Dermis lymphatic vessel endothelial cell (primary cell): ENCODE results near the gene CHMP2A. TPM values are rescaled to one million over a fixed set of nuclear protein-coding genes. Genes with fewer than 3 reads are reported as not detected.

Experiments
- total RNA-seq: library from RNA; depleted of rRNA; stranded (reverse); fragments of >200 nt; gene quantifications from 2 replicates; pipeline ENCODE4 v1.2.1, GENCODE V29; 2014

Gene CHMP2A
- total RNA-seq: 97.9 and 113 TPM in 2 replicates

GRCh38 chr19:58554494-58555368 lies at the start of gene CHMP2A:
Gene CHMP2A (minus strand): TSS chr19:58555105. CDS start chr19:58554212, 893 bp downstream.

GRCh38 chr19:58572818-58573657 lies 18.1 kb upstream of the CHMP2A start, which contains the start of gene MZF1:
Gene MZF1 (minus strand): TSS chr19:58573335. CDS start chr19:58571389, 1,946 bp downstream.

GRCh38 chr19:58558066-58558622 lies 3.2 kb upstream of the CHMP2A start, which contains the start of gene UBE2M:
Gene UBE2M (minus strand): TSS chr19:58558611. CDS start chr19:58558381, 230 bp downstream.

GRCh38 chr19:58543826-58544590 lies 10.9 kb downstream of the CHMP2A start, which contains the start of gene TRIM28:
Gene TRIM28 (plus strand): TSS chr19:58544064. CDS start chr19:58544758, 694 bp downstream.

GRCh38 chr19:58519355-58520256 lies 35.3 kb downstream of the CHMP2A start, which contains the start of gene ZBTB45:
Gene ZBTB45 (minus strand): TSS chr19:58519810. CDS start chr19:58517673, 2,137 bp downstream.

GRCh38 chr19:58511353-58512208 lies 43.3 kb downstream of the CHMP2A start, which contains the start of gene SLC27A5:
Gene SLC27A5 (minus strand): TSS chr19:58511992. CDS start chr19:58511955, 37 bp downstream.

Other genes starting within 250 kb of the CHMP2A start
- gene ERVK3-1, start 249.7 kb downstream of the CHMP2A start, total RNA-seq: 20.9 and 25.0 TPM in 2 replicates
- 1.7 and 2.4 TPM in 2 replicates for gene ZSCAN22, start 228.1 kb downstream of the CHMP2A start, total RNA-seq
- gene A1BG, start 201.6 kb downstream of the CHMP2A start, total RNA-seq: 2.7 and 7.3 TPM in 2 replicates
- 0.76 and 1.0 TPM in 2 replicates for gene ZNF497, start 192.4 kb downstream of the CHMP2A start, total RNA-seq
- gene ZNF837, start 174.1 kb downstream of the CHMP2A start, total RNA-seq: 1.8 and 2.2 TPM in 2 replicates
- 2,212 and 2,748 TPM in 2 replicates for gene RPS5, start 167.8 kb downstream of the CHMP2A start, total RNA-seq
- 0.09 TPM in 1 of 2 replicates, not detected in the other for gene RNF225, start 159.4 kb downstream of the CHMP2A start, total RNA-seq
- gene ZNF584, start 146.5 kb downstream of the CHMP2A start, total RNA-seq: 9.5 TPM in 2 replicates
- 4.9 and 6.1 TPM in 2 replicates for gene ZNF132, start 115.0 kb downstream of the CHMP2A start, total RNA-seq
- 7.5 and 7.6 TPM in 2 replicates for gene ZNF324B, start 103.5 kb downstream of the CHMP2A start, total RNA-seq
- 10.6 and 11.6 TPM in 2 replicates for gene ZNF324, start 88.0 kb downstream of the CHMP2A start, total RNA-seq
- gene ZNF446, start 78.8 kb downstream of the CHMP2A start, total RNA-seq: 3.8 and 4.6 TPM in 2 replicates
- 6.1 and 8.6 TPM in 2 replicates for gene SLC27A5, start 43.1 kb downstream of the CHMP2A start, total RNA-seq
- gene ZBTB45, start 35.3 kb downstream of the CHMP2A start, total RNA-seq: 3.7 and 4.4 TPM in 2 replicates
- 273 and 307 TPM in 2 replicates for gene TRIM28, start 11.0 kb downstream of the CHMP2A start, total RNA-seq
- 61.8 and 84.3 TPM in 2 replicates for gene UBE2M, start 3.5 kb upstream of the CHMP2A start, total RNA-seq
- 7.9 TPM in 2 replicates for gene MZF1, start 18.2 kb upstream of the CHMP2A start, total RNA-seq